Activated T-cell treated with anti-CD3 and anti-CD28 coated beads, Interleukin-2, amount 50 U/mL, for 72 hours (primary cell): ENCODE results near the gene PRSS3. TPM values are rescaled to one million over a fixed set of nuclear protein-coding genes. Genes with fewer than 3 reads are reported as not detected.
A peak's percentile ranks its signal among the peaks of the same experiment; 100 is the strongest.
"Not testable (repeated sequence)": the region's sequence is repeated elsewhere in the genome, so short reads cannot be mapped to it uniquely, and the experiment has no call there.

Experiments used
- ATAC-seq, 2 donors: fragments of 150-1000 bp; cut with Tn5 transposase; replicated peaks in 1 of 2; 2 replicates each; pipeline ENCODE4 v1.10.0; 2021; ENCODE audit warnings: moderate library complexity in 2 of 2, mild to moderate bottlenecking in 1 of 2
- DNase-seq, 2 donors: peaks; one replicate each; pipeline ENCODE4 v3.0.0; 2021 to 2022; ENCODE audit warnings: mixed read lengths in 1 of 2
- H3K27ac Mint-ChIP-seq: one replicate; pipeline ENCODE4 v1.8.0; 2022; ENCODE audit warnings: mild to moderate bottlenecking, moderate library complexity, mixed read lengths
- H3K27me3 Mint-ChIP-seq: one replicate; pipeline ENCODE4 v1.8.0; 2022; ENCODE audit warnings: low read depth, mixed read lengths
- H3K36me3 Mint-ChIP-seq, 2 donors: one replicate each; pipeline ENCODE4 v1.8.0; 2022; ENCODE audit warnings: mixed read lengths in 2 of 2, mild to moderate bottlenecking in 1 of 2; ENCODE audit not compliant: insufficient read depth in 2 of 2
- H3K4me1 Mint-ChIP-seq: one replicate; pipeline ENCODE4 v1.8.0; 2022; ENCODE audit warnings: low read depth, mixed read lengths
- H3K4me3 Mint-ChIP-seq, 2 donors: one replicate each; pipeline ENCODE4 v1.8.0; 2022; ENCODE audit warnings: mild to moderate bottlenecking in 2 of 2, mixed read lengths in 2 of 2, moderate library complexity in 2 of 2
- H3K9me3 Mint-ChIP-seq, 2 donors: one replicate each; pipeline ENCODE4 v1.8.0; 2022; ENCODE audit warnings: mixed read lengths in 2 of 2
- total RNA-seq, 2 donors: library from RNA; stranded (reverse); gene quantifications; one replicate each; pipeline ENCODE4 v1.2.3, GENCODE V29; 2022

The PRSS3 gene
- total RNA-seq, 2 donors from 2014 or later: not detected

GRCh38 chr9:33794560-33794959 lies 801 bp upstream of the PRSS3 start:
- H3K9me3 Mint-ChIP-seq: no peaks in the 10 kb centered on the region

GRCh38 chr9:33795819-33796218 lies 458 bp downstream of the PRSS3 start:
- H3K27me3 Mint-ChIP-seq: peaks cover 20% of the 10 kb centered on the region
- no peak overlapping the region for H3K4me3 Mint-ChIP-seq
- peaks cover 7% of the 10 kb centered on the region for H3K4me1 Mint-ChIP-seq
- no peak for DNase-seq
- H3K27ac Mint-ChIP-seq: no peak overlapping the region
- H3K9me3 Mint-ChIP-seq: no peaks in the 10 kb centered on the region
- H3K36me3 Mint-ChIP-seq: no peaks in the 10 kb centered on the region
- ATAC-seq: peak in 1 of 2 donors; percentile 43

More at GRCh38 chr9:33794560-33794959, 801 bp upstream of the PRSS3 start:
- Mint-ChIP-seq H3K4me3 (no peak overlapping the region), H3K27ac (no peak overlapping the region), H3K4me1 (peaks cover 7% of the 10 kb centered on the region), H3K36me3 (no peaks in the 10 kb centered on the region), H3K27me3 (peaks cover 16% of the 10 kb centered on the region)
- ATAC-seq (peak; percentile 89 to 91), DNase-seq (peak; percentile 39 to 53)

DNA sequence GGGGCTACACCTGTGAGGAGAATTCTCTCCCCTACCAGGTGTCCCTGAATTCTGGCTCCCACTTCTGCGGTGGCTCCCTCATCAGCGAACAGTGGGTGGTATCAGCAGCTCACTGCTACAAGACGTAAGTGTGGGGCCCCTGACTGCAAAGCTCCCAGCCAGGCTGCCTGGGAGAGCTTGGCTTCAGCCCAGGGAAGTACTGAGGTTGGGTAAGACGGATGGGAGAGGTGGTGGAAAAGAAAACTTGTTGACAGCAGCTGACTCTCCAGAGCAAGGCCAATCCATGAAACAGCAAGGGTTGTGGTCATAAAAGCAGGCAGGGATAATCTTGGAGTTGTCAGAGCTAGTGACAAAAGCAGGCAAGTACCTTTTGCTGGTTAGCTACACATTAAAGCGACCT lies 1.3 kb downstream of the PRSS3 start:
- not testable (repeated sequence) for DNase-seq, H3K36me3 Mint-ChIP-seq, H3K4me1 Mint-ChIP-seq, H3K9me3 Mint-ChIP-seq, H3K27ac Mint-ChIP-seq, ATAC-seq, H3K4me3 Mint-ChIP-seq
- H3K27me3 Mint-ChIP-seq: peaks cover 20% of the 10 kb centered on the region

DNA sequence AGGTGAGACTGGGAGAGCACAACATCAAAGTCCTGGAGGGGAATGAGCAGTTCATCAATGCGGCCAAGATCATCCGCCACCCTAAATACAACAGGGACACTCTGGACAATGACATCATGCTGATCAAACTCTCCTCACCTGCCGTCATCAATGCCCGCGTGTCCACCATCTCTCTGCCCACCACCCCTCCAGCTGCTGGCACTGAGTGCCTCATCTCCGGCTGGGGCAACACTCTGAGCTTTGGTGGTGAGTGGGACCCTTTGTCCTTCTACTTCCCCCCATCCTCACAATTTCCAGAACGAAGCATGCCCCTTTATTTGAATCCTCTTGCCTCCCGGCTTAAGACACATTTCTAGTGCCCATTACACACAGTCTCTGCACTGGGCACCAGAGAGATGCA lies 2.5 kb downstream of the PRSS3 start:
- Mint-ChIP-seq H3K27me3 (peaks cover 20% of the 10 kb centered on the region), H3K36me3 (no peaks in the 10 kb centered on the region), H3K4me3 (no peak overlapping the region), H3K9me3 (no peaks in the 10 kb centered on the region), H3K4me1 (peaks cover 7% of the 10 kb centered on the region), H3K27ac (no peak overlapping the region)
- ATAC-seq (no peak), DNase-seq (no peak)

GRCh38 chr9:33798545-33798944 lies 3.2 kb downstream of the PRSS3 start:
- no peak overlapping the region for H3K4me3 Mint-ChIP-seq
- H3K27ac Mint-ChIP-seq: no peak overlapping the region
- H3K36me3 Mint-ChIP-seq: no peaks in the 10 kb centered on the region
- DNase-seq (no peak), ATAC-seq (no peak)
- no peaks in the 10 kb centered on the region for H3K9me3 Mint-ChIP-seq
- H3K4me1 Mint-ChIP-seq: peaks cover 7% of the 10 kb centered on the region
- peaks cover 20% of the 10 kb centered on the region for H3K27me3 Mint-ChIP-seq

- ATAC-seq: no peak
- Mint-ChIP-seq H3K4me1 (peaks cover 7% of the 10 kb centered on the region), H3K9me3 (no peaks in the 10 kb centered on the region), H3K4me3 (no peak overlapping the region), H3K27ac (no peak overlapping the region), H3K36me3 (no peaks in the 10 kb centered on the region), H3K27me3 (peaks cover 20% of the 10 kb centered on the region)
- DNase-seq: no peak
Measured at GRCh38 chr9:33799928-33800704, 4.8 kb downstream of the PRSS3 start.

- no peak for ATAC-seq
- Mint-ChIP-seq H3K4me3 (no peak overlapping the region), H3K4me1 (no peaks in the 10 kb centered on the region)
Measured at GRCh38 chr9:33800886-33801285, 5.5 kb downstream of the PRSS3 start.

GRCh38 chr9:33801943-33802500 lies 6.7 kb downstream of the PRSS3 start:
- ATAC-seq, H3K9me3 Mint-ChIP-seq, H3K27ac Mint-ChIP-seq, H3K36me3 Mint-ChIP-seq, DNase-seq, H3K4me1 Mint-ChIP-seq, H3K4me3 Mint-ChIP-seq: not testable (repeated sequence)
- peaks cover 20% of the 10 kb centered on the region for H3K27me3 Mint-ChIP-seq

More at GRCh38 chr9:33800886-33801285, 5.5 kb downstream of the PRSS3 start:
- Mint-ChIP-seq H3K27me3 (peaks cover 20% of the 10 kb centered on the region), H3K36me3 (no peaks in the 10 kb centered on the region), H3K27ac (no peak overlapping the region), H3K9me3 (no peaks in the 10 kb centered on the region)
- DNase-seq: no peak

DNA sequence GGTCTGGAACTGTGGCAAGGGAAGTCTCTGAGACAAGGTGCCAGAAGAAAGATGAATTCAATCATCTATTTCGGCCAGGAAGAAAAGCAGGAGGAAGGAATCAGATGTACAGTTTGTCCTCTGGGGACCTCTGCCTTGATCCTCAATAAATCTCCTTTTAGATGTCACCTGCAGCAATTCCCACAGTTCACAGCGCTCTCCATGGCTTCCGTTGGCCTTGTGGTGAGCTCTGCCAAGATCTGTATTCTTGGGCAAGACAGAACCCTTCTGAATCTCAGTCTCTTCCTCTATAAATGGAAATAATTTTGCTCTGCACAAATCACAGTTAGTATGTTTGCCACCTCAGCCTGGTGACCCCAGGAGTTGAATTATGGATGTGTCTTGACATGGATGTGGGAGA lies 8.8 kb downstream of the PRSS3 start:
- not testable (repeated sequence) for H3K27ac Mint-ChIP-seq, H3K27me3 Mint-ChIP-seq, ATAC-seq, H3K4me3 Mint-ChIP-seq, H3K4me1 Mint-ChIP-seq, H3K9me3 Mint-ChIP-seq, H3K36me3 Mint-ChIP-seq, DNase-seq

GRCh38 chr9:33807156-33807555 lies 11.8 kb downstream of the PRSS3 start:
- not testable (repeated sequence) for H3K36me3 Mint-ChIP-seq, H3K4me3 Mint-ChIP-seq, H3K27ac Mint-ChIP-seq, H3K9me3 Mint-ChIP-seq, DNase-seq, H3K4me1 Mint-ChIP-seq, ATAC-seq, H3K27me3 Mint-ChIP-seq

DNA sequence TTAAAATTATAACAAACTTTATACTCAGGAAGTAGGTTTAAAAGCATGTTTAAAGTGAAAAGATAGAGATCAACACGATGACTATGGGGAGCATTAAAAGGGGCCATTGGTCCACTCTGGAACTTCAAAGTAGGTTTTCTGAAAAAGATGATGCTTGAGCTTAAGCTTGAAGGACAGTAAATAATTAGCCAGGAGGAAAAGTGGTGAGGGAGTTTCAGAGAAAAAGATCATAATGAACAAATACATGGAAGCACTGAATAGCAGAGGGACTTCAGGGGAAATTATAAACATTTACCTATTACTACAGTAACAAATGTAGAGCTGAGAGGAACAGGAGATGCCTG lies 13.6 kb downstream of the PRSS3 start:
- DNase-seq, H3K27ac Mint-ChIP-seq: not testable (repeated sequence)

GRCh38 chr9:33809506-33809905 lies 14.1 kb downstream of the PRSS3 start:
- H3K9me3 Mint-ChIP-seq: no peaks in the 10 kb centered on the region
- ATAC-seq (no peak), DNase-seq (no peak)
- H3K4me3 Mint-ChIP-seq: no peak overlapping the region
- H3K27me3 Mint-ChIP-seq: no peaks in the 10 kb centered on the region
- H3K36me3 Mint-ChIP-seq: no peaks in the 10 kb centered on the region
- peaks cover 13% of the 10 kb centered on the region for H3K4me1 Mint-ChIP-seq
- H3K27ac Mint-ChIP-seq: no peak overlapping the region

More for the DNA sequence above, 13.6 kb downstream of the PRSS3 start:
- H3K9me3 Mint-ChIP-seq, H3K4me1 Mint-ChIP-seq, ATAC-seq, H3K36me3 Mint-ChIP-seq, H3K4me3 Mint-ChIP-seq, H3K27me3 Mint-ChIP-seq: not testable (repeated sequence)

GRCh38 chr9:33813712-33814641 lies 18.6 kb downstream of the PRSS3 start:
- H3K4me3 Mint-ChIP-seq: peak overlapping the region in 1 of 2 donors; percentile 8
- H3K27me3 Mint-ChIP-seq: no peaks in the 10 kb centered on the region
- ATAC-seq (peak in 1 of 2 donors; percentile 17), DNase-seq (no peak)
- H3K9me3 Mint-ChIP-seq: no peaks in the 10 kb centered on the region
- peaks cover 5 to 6% of the 10 kb centered on the region in 2 donors for H3K36me3 Mint-ChIP-seq
- peak overlapping the region; percentile 37 for H3K27ac Mint-ChIP-seq
- H3K4me1 Mint-ChIP-seq: peaks cover 37% of the 10 kb centered on the region
